ENCODE data around the gene IFNLR1. TPM values are rescaled to one million over a fixed set of nuclear protein-coding genes. Genes with fewer than 3 reads are reported as not detected.

IFNLR1 gene
- total RNA-seq, 1 donor: not detected

- H3K4me1 ChIP-seq (ENCODE audit: insufficient read depth, low read length): no peaks in the 10 kb centered on the region
- H3K4me2 ChIP-seq (ENCODE audit: insufficient read depth, low read length): no peak overlapping the region
- H2AFZ ChIP-seq (ENCODE audit: low read length): no peak overlapping the region
- no peak for DNase-seq (ENCODE audit: insufficient read length, low spot score, missing footprints)
- peaks cover 51% of the 10 kb centered on the region for H3K27me3 ChIP-seq (ENCODE audit: insufficient read depth, low read length)
- H3K36me3 ChIP-seq (ENCODE audit: insufficient read depth, low read length): no peaks in the 10 kb centered on the region
- no peak for TF ChIP-seq CTCF (IDR thresholded peaks at IDR 0.05; ENCODE audit: extremely low read depth, low read depth, low read length)
- H3K27ac ChIP-seq (ENCODE audit: low read depth, low read length): no peak overlapping the region
- H3K4me3 ChIP-seq (ENCODE audit: insufficient read depth, low read length): no peak overlapping the region
- no peaks in the 10 kb centered on the region for H4K20me1 ChIP-seq (ENCODE audit: insufficient read depth, low read length)
- H3K79me2 ChIP-seq (ENCODE audit: insufficient read depth, low read length): no peaks in the 10 kb centered on the region
- H3K9me3 ChIP-seq (ENCODE audit: low read depth, low read length): no peaks in the 10 kb centered on the region
Observed at GRCh38 chr1:24216276-24217074, 29.4 kb upstream of the IFNLR1 start.

GRCh38 chr1:24215226-24215814 is 28.2 kb upstream of the IFNLR1 start:
- H4K20me1 ChIP-seq (ENCODE audit: insufficient read depth, low read length): no peaks in the 10 kb centered on the region
- no peaks in the 10 kb centered on the region for H3K36me3 ChIP-seq (ENCODE audit: insufficient read depth, low read length)
- peaks cover 41% of the 10 kb centered on the region for H3K27me3 ChIP-seq (ENCODE audit: insufficient read depth, low read length)
- H3K79me2 ChIP-seq (ENCODE audit: insufficient read depth, low read length): no peaks in the 10 kb centered on the region
- no peaks in the 10 kb centered on the region for H3K9me3 ChIP-seq (ENCODE audit: low read depth, low read length)
- no peak for TF ChIP-seq CTCF (IDR thresholded peaks at IDR 0.05; ENCODE audit: extremely low read depth, low read depth, low read length)
- DNase-seq (ENCODE audit: insufficient read length, low spot score, missing footprints): no peak
- H3K27ac ChIP-seq (ENCODE audit: low read depth, low read length): no peak overlapping the region
- no peak overlapping the region for H3K4me2 ChIP-seq (ENCODE audit: insufficient read depth, low read length)
- no peak overlapping the region for H2AFZ ChIP-seq (ENCODE audit: low read length)
- H3K4me3 ChIP-seq (ENCODE audit: insufficient read depth, low read length): no peak overlapping the region
- H3K4me1 ChIP-seq (ENCODE audit: insufficient read depth, low read length): no peaks in the 10 kb centered on the region

GRCh38 chr1:24212376-24212775 is 25.3 kb upstream of the IFNLR1 start:
- Histone ChIP-seq H2AFZ (ENCODE audit: low read length) (no peak overlapping the region), H3K4me2 (ENCODE audit: insufficient read depth, low read length) (no peak overlapping the region), H3K9me3 (ENCODE audit: low read depth, low read length) (no peaks in the 10 kb centered on the region), H3K27me3 (ENCODE audit: insufficient read depth, low read length) (peaks cover 34% of the 10 kb centered on the region), H3K79me2 (ENCODE audit: insufficient read depth, low read length) (no peaks in the 10 kb centered on the region), H3K36me3 (ENCODE audit: insufficient read depth, low read length) (no peaks in the 10 kb centered on the region), H4K20me1 (ENCODE audit: insufficient read depth, low read length) (no peaks in the 10 kb centered on the region), H3K27ac (ENCODE audit: low read depth, low read length) (no peak overlapping the region), H3K4me3 (ENCODE audit: insufficient read depth, low read length) (no peak overlapping the region), H3K4me1 (ENCODE audit: insufficient read depth, low read length) (no peaks in the 10 kb centered on the region)
- no peak for TF ChIP-seq CTCF (IDR thresholded peaks at IDR 0.05; ENCODE audit: extremely low read depth, low read depth, low read length)
- DNase-seq (ENCODE audit: insufficient read length, low spot score, missing footprints): no peak

- Histone ChIP-seq H3K4me3 (ENCODE audit: insufficient read depth, low read length) (no peak overlapping the region), H3K27me3 (ENCODE audit: insufficient read depth, low read length) (peaks cover 18% of the 10 kb centered on the region), H3K9me3 (ENCODE audit: low read depth, low read length) (no peaks in the 10 kb centered on the region), H3K36me3 (ENCODE audit: insufficient read depth, low read length) (no peaks in the 10 kb centered on the region), H3K79me2 (ENCODE audit: insufficient read depth, low read length) (no peaks in the 10 kb centered on the region), H2AFZ (ENCODE audit: low read length) (no peak overlapping the region), H4K20me1 (ENCODE audit: insufficient read depth, low read length) (no peaks in the 10 kb centered on the region), H3K4me2 (ENCODE audit: insufficient read depth, low read length) (no peak overlapping the region), H3K27ac (ENCODE audit: low read depth, low read length) (no peak overlapping the region), H3K4me1 (ENCODE audit: insufficient read depth, low read length) (no peaks in the 10 kb centered on the region)
- no peak for DNase-seq (ENCODE audit: insufficient read length, low spot score, missing footprints)
- TF ChIP-seq CTCF (IDR thresholded peaks at IDR 0.05; ENCODE audit: extremely low read depth, low read depth, low read length): no peak
Observed at GRCh38 chr1:24210195-24210627, 23.1 kb upstream of the IFNLR1 start.

All from osteoblast (primary cell).